Measurements from ENCODE around the gene OBSCN.

DNA sequence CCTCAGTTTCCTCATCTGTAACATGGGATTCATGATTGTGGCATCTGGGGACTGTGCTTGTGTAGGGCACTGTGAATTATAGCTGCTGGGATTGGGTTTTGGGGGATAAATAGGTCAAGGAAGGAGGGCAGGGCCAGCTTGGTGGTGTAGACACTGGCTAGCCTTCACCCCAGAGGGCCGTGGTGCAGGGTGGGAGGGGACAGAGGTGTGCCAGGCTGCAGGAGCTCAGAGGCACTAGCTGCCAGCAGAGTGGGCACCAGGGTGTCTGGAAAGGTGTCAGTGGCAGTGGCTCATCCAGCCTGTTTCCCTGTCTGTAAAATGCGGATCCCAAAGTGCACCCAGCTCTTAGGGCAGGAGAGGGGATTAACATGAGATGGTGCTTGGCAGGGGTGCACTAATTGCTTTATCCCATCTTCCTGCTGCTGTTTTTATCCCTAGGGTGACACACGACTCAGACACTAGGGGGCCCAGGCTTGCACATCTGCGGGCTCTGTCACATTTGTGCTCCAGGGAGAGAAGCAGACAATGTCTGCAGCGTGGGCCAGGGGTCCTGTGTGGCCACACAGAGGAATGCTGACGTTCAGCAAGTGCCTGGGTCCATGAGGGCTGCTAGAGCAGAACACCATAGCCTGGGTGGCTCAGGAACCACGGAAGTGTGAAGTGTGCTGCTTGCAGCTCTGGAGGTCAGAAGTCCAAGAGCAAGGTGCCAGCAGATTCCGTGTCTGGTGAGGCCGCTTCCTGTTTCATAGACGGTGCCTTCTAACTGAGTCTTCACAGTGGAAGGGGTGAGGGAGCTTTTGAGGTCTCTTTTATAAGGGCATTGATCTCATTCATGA lies 19.3 kb downstream of the OBSCN start:
- no peak for TF ChIP-seq POLR2A (IDR thresholded peaks at IDR 0.05)
- TF ChIP-seq, protein P1, sequence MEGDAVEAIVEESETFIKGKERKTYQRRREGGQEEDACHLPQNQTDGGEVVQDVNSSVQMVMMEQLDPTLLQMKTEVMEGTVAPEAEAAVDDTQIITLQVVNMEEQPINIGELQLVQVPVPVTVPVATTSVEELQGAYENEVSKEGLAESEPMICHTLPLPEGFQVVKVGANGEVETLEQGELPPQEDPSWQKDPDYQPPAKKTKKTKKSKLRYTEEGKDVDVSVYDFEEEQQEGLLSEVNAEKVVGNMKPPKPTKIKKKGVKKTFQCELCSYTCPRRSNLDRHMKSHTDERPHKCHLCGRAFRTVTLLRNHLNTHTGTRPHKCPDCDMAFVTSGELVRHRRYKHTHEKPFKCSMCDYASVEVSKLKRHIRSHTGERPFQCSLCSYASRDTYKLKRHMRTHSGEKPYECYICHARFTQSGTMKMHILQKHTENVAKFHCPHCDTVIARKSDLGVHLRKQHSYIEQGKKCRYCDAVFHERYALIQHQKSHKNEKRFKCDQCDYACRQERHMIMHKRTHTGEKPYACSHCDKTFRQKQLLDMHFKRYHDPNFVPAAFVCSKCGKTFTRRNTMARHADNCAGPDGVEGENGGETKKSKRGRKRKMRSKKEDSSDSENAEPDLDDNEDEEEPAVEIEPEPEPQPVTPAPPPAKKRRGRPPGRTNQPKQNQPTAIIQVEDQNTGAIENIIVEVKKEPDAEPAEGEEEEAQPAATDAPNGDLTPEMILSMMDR (IDR thresholded peaks at IDR 0.05) = no peak
